GM21515 (cell line): ENCODE results near the gene ST6GALNAC6.
"Not testable (repeated sequence)": the region's sequence is repeated elsewhere in the genome, so short reads cannot be mapped to it uniquely, and the experiment has no call there.

Experiments
- ATAC-seq: cut with Tn5 transposase; IDR thresholded peaks from one replicate; pipeline ENCODE4 v1.9.1; 2021; ENCODE audit not compliant: unreplicated experiment

Gene ST6GALNAC6

DNA sequence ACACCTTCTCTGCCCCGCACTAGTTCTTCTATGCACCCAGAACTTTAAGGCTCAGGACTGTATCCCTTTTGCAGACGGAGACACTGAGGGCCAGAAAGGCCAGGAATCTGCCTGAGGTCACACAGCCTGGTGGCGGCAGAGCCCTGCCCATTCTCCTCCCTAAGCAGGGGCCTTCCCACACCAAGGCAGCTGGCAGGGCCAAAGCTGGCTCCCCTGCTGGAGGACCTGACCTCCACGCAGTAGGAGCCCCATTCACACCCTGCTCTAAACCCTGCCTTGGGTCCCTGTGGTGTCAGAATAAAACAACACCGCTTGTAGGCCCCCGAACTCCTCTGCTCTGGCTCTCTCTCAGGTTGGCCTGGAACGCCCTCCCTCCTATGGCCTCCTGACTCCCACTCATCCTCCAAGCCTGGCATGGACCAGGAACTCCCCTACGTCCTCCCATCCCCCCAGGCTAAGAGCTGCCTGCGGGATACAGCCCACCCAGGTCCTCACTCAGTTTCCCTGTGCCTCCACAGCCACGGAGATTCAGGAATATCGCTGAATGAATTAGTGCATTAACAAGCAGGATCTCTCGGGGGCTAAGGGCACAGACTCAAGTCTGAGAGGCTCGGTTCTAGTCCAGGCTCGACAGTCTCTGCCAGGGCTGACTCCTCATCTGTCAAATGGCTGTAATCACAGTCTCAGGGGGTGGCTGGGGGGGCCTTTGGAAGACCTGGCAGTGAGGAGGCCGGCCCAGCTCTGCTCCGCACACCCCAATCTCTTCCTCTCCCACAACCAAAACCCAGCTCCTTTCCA is 2.8 kb downstream of the ST6GALNAC6 start:
- ATAC-seq = no peak

DNA sequence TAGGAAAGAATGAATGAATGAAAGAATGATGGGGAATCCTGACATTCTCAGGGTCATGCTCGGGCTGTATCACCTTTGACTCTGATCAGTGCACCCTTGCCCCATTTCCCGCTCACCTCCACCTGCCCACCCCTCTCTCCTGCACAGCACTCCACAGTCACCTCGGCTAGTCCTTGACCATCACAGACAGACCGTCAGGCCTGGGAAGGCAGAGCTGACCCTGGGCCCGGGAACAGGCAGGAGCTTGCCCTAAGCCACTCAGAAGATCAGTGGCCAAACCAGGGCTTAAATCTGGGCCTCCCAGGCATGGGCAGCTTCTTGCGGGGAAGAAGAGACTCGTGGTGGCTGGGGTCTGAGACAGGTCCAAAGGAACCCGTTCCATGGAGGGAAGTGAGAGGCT is 3.6 kb downstream of the ST6GALNAC6 start:
- no peak for ATAC-seq

DNA sequence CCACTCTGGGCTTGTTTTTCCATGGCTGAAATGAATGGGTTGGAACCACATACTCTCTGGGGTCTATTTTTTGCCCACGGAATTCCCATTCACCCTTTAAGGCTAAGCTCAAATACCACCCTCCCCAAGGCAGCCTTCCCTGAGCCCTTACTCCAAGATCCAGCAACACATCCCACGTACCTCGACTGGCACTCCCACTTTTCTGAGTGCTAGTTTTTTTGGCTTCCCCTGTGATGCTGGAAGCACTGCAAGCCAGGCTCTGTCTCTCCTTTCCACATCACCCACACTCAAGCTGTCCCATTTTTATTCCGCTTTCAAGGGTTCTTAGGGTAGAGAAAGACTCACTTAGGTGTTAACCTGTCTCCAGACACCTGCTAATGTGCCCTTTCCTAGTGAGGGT is 6.0 kb downstream of the ST6GALNAC6 start:
- ATAC-seq = no peak

DNA sequence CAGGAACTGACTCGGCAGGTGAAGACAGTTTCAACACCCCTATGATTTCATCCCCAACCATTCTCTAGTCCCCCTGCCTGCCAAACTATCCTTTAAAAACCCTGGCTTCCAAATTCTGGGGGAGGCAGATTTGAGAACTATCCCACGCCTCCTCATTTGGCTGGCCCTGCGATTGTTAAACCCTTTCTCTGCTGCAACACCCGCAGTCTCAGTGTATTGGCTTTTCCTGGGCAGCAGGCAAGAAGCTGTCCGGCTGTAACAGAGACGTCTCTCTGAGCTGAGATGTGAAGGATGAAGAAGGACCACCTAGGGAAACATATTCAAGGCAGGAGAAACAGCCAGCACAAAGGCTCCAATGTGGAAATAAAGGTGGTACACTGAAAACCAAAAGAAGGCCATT is 6.6 kb downstream of the ST6GALNAC6 start:
- no peak for ATAC-seq

DNA sequence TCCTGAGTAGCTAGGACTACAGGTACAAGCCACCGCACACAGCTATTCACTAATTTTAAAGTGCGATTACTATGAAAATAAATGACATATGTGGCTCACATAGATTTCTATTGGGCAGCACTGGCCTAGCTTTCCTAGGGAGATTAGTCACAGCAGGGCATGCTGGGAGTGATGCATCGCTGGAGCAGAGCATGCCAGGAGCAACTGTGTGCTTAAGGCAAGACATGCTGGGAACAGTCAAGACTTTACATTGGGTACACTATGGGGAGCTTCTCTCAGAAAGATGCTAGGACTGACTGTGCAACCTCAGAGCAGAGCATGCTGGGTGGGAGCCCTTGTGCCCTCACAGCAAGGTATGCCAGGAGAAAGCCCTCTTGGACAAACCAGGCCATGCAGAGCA is 9.3 kb downstream of the ST6GALNAC6 start:
- ATAC-seq = no peak

DNA sequence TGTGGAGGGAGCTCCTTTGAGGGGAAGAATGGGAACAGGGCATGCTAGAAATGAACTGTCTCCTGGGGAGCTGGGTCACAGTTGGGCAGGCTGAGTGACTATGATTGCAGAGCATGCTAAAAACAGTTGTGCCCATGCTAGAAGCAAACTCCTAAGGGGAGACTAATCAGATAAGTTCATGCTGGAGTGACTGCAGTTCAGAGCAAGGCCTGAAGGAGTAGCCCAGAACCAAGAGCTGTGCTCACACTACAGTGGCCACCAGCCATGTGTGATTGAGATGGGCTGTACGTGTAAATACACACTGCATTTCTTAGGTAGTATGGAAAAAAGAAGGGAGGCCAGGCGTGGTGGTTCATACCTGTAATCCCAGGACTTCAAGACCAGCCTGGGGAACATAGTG is 11.6 kb downstream of the ST6GALNAC6 start:
- ATAC-seq = no peak

DNA sequence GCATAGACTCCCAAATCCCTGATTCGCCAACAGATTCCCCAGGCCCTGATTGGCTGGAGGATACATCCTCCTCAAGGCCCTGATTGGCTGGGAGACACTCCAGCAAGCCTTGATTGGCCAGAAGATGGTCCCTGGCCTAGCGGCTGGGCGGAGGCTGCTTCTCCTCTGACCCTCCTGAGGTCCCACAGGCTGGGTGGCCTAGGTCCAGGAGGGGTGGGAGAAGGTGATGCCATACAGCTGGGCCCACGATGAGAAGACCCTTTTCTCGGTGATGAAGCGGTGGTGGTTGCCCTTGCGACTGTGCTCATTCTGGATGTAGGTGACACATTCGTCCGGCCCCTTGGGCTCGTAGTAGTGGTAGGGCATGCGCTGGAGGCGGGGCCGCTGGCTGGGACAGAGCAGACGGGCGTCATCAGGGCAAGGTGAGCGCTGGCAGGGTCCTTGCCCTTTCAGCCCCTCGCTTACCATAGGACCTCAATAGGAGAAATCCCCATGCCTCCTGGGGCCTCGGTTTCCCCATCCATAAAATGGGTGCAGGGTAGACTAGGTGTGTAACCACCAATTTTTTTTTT is 12.9 kb downstream of the ST6GALNAC6 start:
- ATAC-seq = no peak

DNA sequence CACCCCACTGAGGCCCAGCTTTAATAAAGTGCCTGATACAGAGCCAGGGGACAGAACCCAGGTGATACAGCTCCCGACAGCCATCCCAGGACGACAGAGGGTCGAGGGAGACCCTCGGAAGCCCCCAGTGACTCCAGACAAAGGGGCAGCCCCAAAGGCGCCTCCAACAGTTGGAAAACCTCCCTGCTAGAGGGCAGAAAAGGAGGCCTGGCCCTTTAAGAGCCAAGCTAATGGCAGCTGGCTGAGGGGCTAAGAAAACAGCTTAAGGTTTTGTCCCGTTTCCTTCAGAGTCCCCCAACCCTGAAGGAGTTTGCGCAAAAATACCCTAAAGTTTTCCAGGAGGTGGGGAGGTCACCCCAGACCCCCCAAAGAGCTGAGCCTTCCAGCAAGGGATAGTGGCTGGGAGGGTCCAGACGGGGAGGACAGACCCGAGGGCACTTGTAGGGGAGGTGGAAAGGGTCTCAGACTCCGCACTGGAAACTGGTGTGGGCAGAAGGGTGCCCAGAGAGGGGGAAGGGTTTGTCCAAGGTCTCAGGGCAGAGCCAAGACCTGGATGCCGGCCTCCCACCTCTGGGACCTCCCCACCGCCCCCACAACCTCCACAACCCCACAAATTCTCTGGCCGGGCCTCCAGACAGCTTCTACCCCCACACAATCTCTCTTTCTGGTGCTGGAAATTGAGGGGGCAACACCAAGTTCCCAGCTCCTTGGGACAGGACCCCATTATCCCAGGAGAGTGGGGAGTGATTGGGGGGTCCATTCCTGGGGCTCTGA is 13.7 kb downstream of the ST6GALNAC6 start:
- no peak for ATAC-seq

DNA sequence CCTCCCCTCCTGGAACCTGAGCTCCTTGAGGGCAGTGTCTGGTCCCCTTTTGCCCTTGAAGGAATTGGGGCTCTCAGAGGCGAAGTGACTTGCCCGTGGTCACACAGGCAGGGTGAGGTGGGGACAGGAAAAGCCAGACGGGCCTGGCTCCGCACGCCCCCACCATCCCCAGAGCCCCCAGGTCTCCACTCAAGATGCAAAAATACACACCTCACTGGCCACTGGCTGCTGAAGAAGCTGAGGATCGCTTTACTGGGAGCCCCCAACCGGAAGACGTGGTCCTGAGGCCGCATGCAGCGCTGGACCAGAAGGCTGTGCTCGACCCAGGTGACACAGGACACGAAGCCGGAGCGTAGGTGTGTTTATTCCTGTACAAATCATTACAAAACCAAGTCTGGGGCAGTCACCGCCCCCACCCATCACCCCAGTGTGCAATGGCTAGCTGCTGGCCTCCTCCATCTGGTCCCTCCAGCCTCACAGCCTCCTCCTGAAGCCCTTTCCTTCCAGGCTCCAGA is 14.4 kb downstream of the ST6GALNAC6 start:
- no peak for ATAC-seq

DNA sequence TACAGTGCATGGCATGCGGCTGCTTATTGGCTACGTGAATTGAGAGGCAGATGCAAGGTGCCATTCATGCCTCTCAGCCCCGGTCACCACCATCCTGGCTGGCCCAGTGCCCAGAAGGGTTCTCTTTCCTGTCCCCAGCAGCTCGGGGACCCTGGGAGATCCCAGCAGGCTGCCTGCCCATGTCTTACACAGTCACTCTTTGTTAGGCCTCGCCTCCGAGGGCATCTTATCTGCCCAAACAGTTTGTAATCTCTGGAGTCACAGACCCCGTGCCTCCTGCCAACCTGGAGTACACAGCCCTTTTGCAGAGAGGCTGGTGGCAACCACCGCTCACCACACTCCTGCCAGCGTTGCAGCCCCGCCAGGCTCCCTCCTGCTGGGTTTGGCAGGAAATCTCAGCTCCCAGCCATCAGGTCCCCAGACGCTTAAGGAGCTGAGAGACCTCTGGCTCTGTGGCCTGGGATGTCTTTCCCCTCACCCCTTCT is 14.9 kb downstream of the ST6GALNAC6 start:
- ATAC-seq = no peak

DNA sequence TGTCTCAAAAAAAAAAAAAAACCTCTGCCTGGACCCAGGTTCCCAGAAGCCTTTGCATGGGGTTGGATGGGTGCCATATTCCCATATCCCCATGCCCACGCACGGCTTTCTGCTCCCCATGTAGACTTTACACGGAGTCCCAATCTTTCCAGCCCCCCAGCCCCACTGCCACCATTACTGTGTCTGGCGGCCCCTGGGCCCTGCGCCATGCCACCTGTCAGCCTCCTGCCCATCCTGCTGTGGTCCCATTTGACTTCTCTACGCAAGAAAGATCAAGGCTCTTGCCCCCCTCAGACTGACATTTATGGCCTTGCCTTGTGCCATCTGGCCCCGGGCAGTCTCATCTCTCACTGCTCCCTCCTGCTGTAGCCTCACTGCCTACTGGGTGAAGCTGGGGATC is 15.4 kb downstream of the ST6GALNAC6 start:
- ATAC-seq = no peak

DNA sequence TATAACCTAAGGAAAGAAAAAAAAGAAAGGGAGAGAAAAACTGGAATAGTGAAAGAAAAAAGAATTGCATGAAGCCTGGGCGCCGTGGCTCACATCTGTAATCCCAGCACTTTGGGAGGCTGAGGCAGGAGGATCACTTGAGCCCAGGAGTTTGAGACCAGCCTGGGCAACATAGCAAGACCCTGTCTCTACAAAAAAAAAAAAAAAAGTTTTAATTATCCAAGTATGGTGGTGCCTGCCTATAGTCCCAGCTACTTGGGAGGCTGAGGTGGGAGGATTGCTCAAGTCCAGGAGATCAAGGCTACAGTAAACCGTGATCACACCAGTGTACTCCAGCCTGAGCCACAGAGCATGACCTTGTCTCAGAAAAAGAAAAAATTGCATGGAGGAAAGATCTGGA is 17.7 kb downstream of the ST6GALNAC6 start:
- not testable (repeated sequence) for ATAC-seq

DNA sequence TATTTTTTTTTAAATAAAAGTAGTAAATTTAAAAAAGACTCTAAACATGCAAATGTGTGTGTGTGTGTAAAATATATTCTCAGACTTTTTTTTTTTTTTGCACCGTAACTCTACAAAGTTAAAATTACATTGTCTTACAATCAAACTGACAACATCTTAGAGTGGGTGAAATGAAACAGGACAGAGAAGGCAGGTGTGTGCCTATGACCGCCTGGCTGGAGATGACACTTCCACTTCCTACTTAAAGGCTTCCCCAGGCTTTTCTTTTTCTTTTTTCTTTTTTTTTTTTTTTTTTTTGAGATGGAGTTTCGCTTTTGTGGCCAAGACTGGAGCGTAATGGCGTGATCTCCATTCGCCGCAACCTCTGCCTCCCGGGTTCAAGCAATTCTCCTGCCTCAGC is 19.3 kb downstream of the ST6GALNAC6 start:
- no peak for ATAC-seq

DNA sequence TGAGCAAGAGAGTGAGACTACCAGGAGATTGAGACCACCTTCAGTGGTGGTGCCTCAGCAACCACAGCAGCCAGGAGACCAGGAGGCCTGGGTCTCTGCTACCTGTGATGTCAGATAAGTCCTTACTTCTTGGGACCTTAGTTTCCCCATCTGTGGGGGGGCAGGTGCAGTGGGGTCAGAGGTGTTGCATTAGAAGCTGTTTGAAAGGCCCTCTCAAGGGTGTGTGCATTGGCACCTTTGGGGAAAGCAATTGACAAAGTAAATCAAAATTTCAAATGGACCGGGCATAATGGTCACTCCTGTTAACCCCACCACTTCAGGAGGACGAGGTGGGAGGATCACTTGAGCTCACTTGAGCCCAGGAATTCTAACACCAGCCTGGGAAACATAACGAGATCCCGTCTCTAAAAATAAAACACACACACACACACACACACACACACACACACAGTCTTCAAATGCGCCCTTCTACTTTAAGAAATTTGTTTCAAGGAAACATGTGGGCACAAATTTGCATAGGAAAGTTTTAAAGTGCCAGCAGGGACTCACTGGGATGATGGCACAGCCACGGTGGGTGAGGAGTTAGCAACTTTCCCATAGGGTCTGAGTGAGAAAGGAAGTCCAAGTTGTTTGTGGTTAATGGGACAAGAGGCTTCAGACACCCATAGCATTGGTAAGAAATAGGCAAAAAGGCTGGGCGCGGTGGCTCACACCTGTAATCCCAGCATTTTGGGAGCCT is 20.6 kb downstream of the ST6GALNAC6 start:
- no peak for ATAC-seq

DNA sequence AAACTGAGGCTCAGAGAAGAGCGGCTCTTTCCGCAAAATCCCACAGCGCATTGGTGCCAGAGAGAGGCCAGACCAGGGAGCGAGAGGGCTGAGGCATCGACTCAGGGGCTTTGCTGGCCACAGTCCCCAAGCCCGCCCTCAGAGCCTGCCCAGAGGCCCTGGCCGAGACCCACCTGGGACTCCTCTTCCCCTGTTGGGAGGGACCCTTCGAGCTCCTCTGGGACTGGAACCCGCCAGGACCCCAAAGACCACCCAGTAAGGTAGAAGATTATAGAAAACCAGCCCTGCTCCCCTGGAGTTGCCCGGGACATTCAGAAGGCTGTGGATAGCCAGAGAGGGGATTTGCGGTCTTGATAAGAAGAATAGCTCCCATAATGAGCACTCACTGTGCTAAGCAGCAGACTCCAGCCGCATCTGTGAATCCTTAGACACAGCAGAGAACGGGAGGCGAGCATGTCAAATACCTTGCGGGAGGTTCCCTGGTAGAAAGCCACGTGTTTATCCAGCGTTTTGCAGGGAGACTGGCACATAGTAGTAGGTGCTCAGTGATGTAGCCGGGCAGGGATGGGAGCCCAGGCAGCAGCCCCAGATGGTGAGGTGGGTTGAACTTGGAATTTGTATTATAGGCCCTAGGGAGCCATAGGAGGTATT is 21.3 kb downstream of the ST6GALNAC6 start:
- no peak for ATAC-seq

DNA sequence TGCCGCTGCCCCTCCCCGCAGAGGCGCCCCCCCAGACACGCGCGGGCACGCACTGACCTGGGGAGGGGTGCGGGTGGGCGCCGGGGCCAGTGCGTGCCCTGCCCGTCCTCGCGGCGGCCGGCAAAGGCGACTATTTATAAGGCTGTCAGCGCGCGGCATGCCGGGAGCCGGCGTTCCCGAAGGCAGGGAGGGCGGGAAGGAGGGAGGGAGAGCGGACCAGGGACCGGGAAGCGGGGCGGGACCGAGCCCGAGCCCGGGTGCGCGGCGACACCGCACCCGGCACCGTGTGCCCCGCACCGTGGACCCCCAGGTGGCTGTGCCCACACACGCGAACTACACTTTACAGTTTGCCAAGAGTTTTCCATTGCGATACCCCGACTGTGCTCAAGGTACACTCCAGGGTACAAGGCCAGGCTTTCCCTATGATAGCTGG is 21.8 kb downstream of the ST6GALNAC6 start, which contains the start of gene AK1:
Gene AK1, minus strand, starts transcription at position 110 of the 433 bp plus-strand sequence. CDS start 3,058 bp downstream, outside the sequence.
- ATAC-seq = no peak

DNA sequence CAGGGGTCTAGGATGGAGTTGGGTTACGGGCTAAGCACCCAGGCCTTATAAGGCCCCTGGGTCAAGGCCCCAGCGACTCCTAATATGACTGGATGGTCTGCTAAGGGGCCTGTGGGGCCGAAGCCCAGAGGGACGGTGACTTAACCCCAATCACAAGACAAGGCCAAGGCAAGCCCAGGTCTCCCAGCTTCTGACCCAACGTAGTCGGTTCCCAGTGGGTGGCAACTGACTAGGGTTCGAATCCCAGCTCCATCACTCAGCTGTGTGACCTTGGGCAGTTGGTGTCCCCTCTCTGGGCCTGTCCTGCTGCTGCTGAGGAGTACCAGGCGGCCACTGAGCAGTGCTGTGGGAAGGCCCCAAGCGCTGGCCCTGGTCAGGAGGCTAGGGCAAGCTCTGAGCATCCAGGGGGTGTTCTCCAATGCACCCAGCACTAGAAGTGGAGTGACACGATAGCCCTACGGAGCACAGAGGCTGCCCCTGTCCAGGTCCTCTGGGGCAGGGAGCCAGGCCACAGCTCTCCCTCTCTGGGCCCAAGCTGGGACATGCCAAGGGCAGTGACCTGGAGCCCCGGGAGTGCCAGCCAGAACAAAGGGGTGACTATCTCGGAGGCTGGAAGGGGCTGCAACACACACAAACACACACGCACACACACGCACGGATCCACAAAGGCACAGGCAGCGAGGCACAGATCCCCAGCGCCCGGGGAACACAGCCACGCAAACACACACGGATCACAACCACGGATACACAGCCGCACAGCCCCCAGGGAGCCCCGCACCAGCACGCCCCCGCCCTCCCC is 22.4 kb downstream of the ST6GALNAC6 start:
- no peak for ATAC-seq

DNA sequence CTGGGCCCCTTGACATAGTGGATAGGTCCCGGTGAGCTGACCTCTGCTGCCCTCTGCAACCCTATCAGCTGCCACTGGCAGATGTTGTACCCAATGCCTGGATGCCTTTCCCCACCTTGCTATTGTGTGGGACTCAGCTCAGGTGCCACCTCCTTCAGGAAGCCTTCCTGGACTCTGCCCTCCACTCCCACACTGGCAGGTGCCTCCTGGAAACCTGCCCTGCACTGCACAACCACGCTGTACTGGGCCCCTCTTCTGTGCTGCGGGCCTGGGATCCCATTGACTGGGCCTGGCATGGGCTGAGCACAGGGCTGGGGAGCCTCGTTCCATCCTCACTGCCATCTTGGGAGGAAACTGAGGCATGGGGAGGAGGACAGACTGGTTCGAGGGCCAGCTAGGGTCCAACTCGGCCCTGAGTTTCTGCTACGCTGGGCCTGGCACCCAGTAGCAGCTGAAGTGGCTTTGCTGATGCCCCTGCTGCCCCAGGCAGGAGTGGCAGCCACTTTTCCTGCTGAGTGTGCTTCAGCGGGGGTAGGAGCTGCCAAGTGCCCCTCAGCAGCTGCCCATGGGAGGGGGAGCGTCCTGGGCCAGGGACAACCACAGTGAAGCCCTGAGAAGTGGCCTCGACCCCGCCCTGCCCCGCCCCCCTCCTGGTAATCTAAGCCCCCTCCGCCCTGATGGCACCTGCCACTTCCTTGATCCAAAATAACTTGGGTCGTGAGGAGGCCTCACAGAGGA is 23.2 kb downstream of the ST6GALNAC6 start:
- ATAC-seq = no peak
